ENCODE measurements around the gene F5. TPM values are rescaled to one million over a fixed set of nuclear protein-coding genes. Genes with fewer than 3 reads are reported as not detected.
A peak's percentile ranks its signal among the peaks of the same experiment; 100 is the strongest.
"Not testable (repeated sequence)": the region's sequence is repeated elsewhere in the genome, so short reads cannot be mapped to it uniquely, and the experiment has no call there.

The F5 gene
- total RNA-seq, 5 donors from 2014 or later (not counting 1 experiment from before 2014, with no cell fraction given): 4.2 to 9.7 (median 8.5) TPM

DNA sequence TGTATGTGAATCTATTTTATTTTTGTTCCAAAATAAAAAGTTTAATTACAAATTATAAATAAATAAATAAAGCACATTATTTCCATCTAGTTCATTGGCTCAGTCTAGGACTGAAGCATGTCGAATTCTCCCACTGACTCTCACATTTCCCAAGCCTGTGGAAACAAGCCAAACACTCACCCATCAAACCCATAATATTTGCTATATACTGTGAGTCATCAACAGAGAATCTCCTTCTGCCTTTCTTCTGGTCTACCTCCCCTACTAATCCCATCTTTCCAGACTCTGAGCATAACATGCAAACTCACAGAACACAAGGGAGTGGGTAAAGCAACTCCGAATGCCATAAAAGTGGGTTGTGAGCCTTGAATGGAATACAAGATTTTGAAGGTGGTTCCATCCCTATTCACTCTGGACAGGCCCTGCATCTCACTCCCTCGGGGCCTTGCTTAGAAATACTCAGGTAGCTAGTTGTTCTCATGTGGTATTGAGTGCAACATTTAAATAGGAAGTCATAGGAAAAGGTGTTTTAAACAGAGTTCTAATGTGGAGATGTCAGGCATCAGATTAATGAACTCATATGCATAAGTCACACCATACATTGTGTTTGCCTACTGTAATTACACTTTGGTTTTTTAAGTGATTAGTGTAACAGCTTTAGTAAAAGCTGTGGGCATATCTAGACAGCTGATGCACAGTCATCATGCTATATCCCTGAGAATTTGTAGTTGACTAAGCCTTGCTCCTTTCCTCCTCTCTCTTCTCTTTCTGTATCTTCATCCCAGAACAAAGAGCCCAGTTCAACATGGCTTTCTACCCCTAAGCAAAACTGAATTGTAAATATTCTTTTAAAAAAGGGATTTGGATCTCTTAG lies 47.0 kb downstream of the F5 start:
- H3K36me3 Mint-ChIP-seq: peaks cover 4% of the 10 kb centered on the region
- ATAC-seq (replicated peaks in 1 of 4) (no peak), DNase-seq (no peak)
- no peaks in the 10 kb centered on the region for H3K9me3 ChIP-seq
- no peaks in the 10 kb centered on the region for H3K27me3 ChIP-seq (replicated peaks in 1 of 2; ENCODE audit: control insufficient read depth in 2 of 2, extremely low read depth in 1 of 2, insufficient read depth in 2 of 2, low read length in 1 of 2)
- no peaks in the 10 kb centered on the region for H3K27me3 Mint-ChIP-seq
- H3K27ac ChIP-seq (ENCODE audit: low read length): no peak overlapping the region
- H3K4me3 ChIP-seq (ENCODE audit: control insufficient read depth in 1 of 2, extremely low read depth in 1 of 2, low read length in 1 of 2): no peak overlapping the region
- H3K9me3 Mint-ChIP-seq: no peaks in the 10 kb centered on the region
- H3K4me3 Mint-ChIP-seq: no peak overlapping the region
- CTCF ChIA-PET: no interaction called here
- POLR2A ChIA-PET: no interaction called here
- H3K4me1 ChIP-seq (ENCODE audit: control insufficient read depth in 1 of 2, extremely low read depth in 1 of 2, insufficient read depth in 2 of 2, low read length in 2 of 2): no peaks in the 10 kb centered on the region
- H3K36me3 ChIP-seq (ENCODE audit: control insufficient read depth in 2 of 2, extremely low read depth in 1 of 2, insufficient read depth in 1 of 2, low read length in 1 of 2): no peaks in the 10 kb centered on the region
- no peak overlapping the region for H3K27ac Mint-ChIP-seq
- 100% methylated on average over 1 of the region's 3 CpGs for WGBS (ENCODE audit: insufficient coverage)
- H3K4me1 Mint-ChIP-seq: no peaks in the 10 kb centered on the region

DNA sequence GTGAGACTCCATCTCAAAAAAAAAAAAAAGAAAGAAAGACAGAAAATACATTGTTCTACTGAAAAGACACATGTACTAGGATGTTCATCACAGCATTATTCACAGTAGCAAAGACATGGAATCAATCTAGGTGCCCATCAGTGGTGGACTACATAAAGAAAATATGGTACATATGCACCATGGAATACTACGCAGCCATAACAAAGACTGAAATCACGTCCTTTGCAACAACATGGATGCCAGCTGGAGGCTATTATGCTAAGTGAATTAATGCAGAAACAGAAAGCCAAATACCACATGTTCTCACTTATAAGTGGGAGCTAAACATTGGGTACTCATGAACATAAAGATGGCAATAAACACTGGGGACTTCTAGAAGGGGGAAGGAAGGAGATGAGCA lies 51.6 kb downstream of the F5 start:
- H3K36me3 ChIP-seq (ENCODE audit: control insufficient read depth in 2 of 2, extremely low read depth in 1 of 2, insufficient read depth in 1 of 2, low read length in 1 of 2): no peaks in the 10 kb centered on the region
- DNase-seq: no peak
- POLR2A ChIA-PET: no interaction called here

GRCh38 chr1:169533528-169534190 lies 52.6 kb downstream of the F5 start:
- H3K36me3 ChIP-seq (ENCODE audit: control insufficient read depth in 2 of 2, extremely low read depth in 1 of 2, insufficient read depth in 1 of 2, low read length in 1 of 2); H3K4me1 ChIP-seq (ENCODE audit: control insufficient read depth in 1 of 2, extremely low read depth in 1 of 2, insufficient read depth in 2 of 2, low read length in 2 of 2); H3K4me3 ChIP-seq (ENCODE audit: control insufficient read depth in 1 of 2, extremely low read depth in 1 of 2, low read length in 1 of 2); CTCF ChIA-PET; H3K9me3 ChIP-seq; POLR2A ChIA-PET; H3K27ac Mint-ChIP-seq; H3K9me3 Mint-ChIP-seq; H3K27me3 Mint-ChIP-seq; DNase-seq; H3K4me3 Mint-ChIP-seq; H3K36me3 Mint-ChIP-seq; H3K27me3 ChIP-seq (replicated peaks in 1 of 2; ENCODE audit: control insufficient read depth in 2 of 2, extremely low read depth in 1 of 2, insufficient read depth in 2 of 2, low read length in 1 of 2); H3K27ac ChIP-seq (ENCODE audit: low read length); H3K4me1 Mint-ChIP-seq; ATAC-seq (replicated peaks in 1 of 4): not testable (repeated sequence)
- no CpG with 5 or more reads among the region's 9 CpGs for WGBS (ENCODE audit: insufficient coverage)

More for the DNA sequence above, 51.6 kb downstream of the F5 start:
- no peaks in the 10 kb centered on the region for H3K9me3 Mint-ChIP-seq
- H3K4me1 Mint-ChIP-seq: no peaks in the 10 kb centered on the region
- H3K27ac Mint-ChIP-seq: no peak overlapping the region
- H3K27ac ChIP-seq (ENCODE audit: low read length): no peak overlapping the region
- no peak for ATAC-seq (replicated peaks in 1 of 4)
- peaks cover 0 to 2% of the 10 kb centered on the region in 2 donors for H3K27me3 Mint-ChIP-seq
- no peaks in the 10 kb centered on the region for H3K9me3 ChIP-seq
- no CpG with 5 or more reads among the region's 2 CpGs for WGBS (ENCODE audit: insufficient coverage)
- CTCF ChIA-PET: no interaction called here
- H3K36me3 Mint-ChIP-seq: peaks cover 8% of the 10 kb centered on the region
- no peak overlapping the region for H3K4me3 ChIP-seq (ENCODE audit: control insufficient read depth in 1 of 2, extremely low read depth in 1 of 2, low read length in 1 of 2)
- no peaks in the 10 kb centered on the region for H3K4me1 ChIP-seq (ENCODE audit: control insufficient read depth in 1 of 2, extremely low read depth in 1 of 2, insufficient read depth in 2 of 2, low read length in 2 of 2)
- H3K4me3 Mint-ChIP-seq: no peak overlapping the region
- H3K27me3 ChIP-seq (replicated peaks in 1 of 2; ENCODE audit: control insufficient read depth in 2 of 2, extremely low read depth in 1 of 2, insufficient read depth in 2 of 2, low read length in 1 of 2): no peaks in the 10 kb centered on the region

- Mint-ChIP-seq H3K4me1 (peaks cover 5 to 14% (median 8%) of the 10 kb centered on the region in 3 donors), H3K27ac (no peak overlapping the region), H3K4me3 (no peak overlapping the region), H3K27me3 (peaks cover 0 to 2% of the 10 kb centered on the region in 2 donors), H3K9me3 (no peaks in the 10 kb centered on the region), H3K36me3 (peaks cover 8% of the 10 kb centered on the region)
- POLR2A ChIA-PET: no interaction called here
- CTCF ChIA-PET: interaction anchor here in 1 of 2 donors (0.6 kb wide), 1 partner anchor 125 kb away, joined by 3 read pairs; no protein-coding TSS in a partner anchor
- no peak overlapping the region for H3K4me3 ChIP-seq (ENCODE audit: control insufficient read depth in 1 of 2, extremely low read depth in 1 of 2, low read length in 1 of 2)
- H3K36me3 ChIP-seq (ENCODE audit: control insufficient read depth in 2 of 2, extremely low read depth in 1 of 2, insufficient read depth in 1 of 2, low read length in 1 of 2): no peaks in the 10 kb centered on the region
- no peak for DNase-seq
- WGBS (ENCODE audit: insufficient coverage): 62% methylated on average over 3 of the region's 3 CpGs
- H3K27ac ChIP-seq (ENCODE audit: low read length): no peak overlapping the region
- H3K27me3 ChIP-seq (replicated peaks in 1 of 2; ENCODE audit: control insufficient read depth in 2 of 2, extremely low read depth in 1 of 2, insufficient read depth in 2 of 2, low read length in 1 of 2): no peaks in the 10 kb centered on the region
- no peak for ATAC-seq (replicated peaks in 1 of 4)
- H3K4me1 ChIP-seq (ENCODE audit: control insufficient read depth in 1 of 2, extremely low read depth in 1 of 2, insufficient read depth in 2 of 2, low read length in 2 of 2): peaks cover 0 to 2% of the 10 kb centered on the region in 2 experiments
- H3K9me3 ChIP-seq: no peaks in the 10 kb centered on the region
Observed at GRCh38 chr1:169530448-169530847, 55.8 kb downstream of the F5 start.

DNA sequence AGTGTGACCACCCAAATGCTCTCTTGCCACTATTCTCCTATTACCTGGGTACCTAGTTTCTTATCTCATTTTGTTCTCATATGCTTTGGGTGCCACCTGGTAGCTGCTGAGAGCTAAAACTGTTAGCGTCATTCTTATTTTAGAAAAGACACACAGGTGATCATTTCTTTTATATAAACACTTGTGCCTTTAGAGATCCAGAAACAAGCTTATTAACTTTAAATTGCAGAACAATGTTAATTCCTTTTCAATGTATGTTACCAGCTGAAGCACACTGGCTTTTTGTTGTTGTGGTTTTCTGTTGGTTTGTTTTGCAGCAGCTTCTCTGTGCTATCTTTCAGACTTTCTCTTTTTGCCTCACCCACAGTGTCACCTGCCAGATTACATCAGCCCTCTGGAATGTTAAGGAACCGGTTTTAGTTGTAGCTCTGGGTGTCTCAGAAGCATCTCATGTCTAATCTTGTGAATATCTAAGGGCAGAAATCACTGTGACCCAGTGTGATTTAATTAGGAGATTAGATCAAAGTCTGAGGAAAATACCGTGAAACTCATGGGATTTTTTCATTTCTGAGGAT lies 57.1 kb downstream of the F5 start:
- H3K9me3 ChIP-seq: no peaks in the 10 kb centered on the region
- H3K4me3 ChIP-seq (ENCODE audit: control insufficient read depth in 1 of 2, extremely low read depth in 1 of 2, low read length in 1 of 2): no peak overlapping the region
- H3K27ac Mint-ChIP-seq: no peak overlapping the region
- WGBS (ENCODE audit: insufficient coverage): 40% methylated on average over 1 of the region's 3 CpGs
- no peak for ATAC-seq (replicated peaks in 1 of 4)
- no peaks in the 10 kb centered on the region for H3K9me3 Mint-ChIP-seq
- no peaks in the 10 kb centered on the region for H3K36me3 ChIP-seq (ENCODE audit: control insufficient read depth in 2 of 2, extremely low read depth in 1 of 2, insufficient read depth in 1 of 2, low read length in 1 of 2)
- ChIA-PET CTCF (no interaction called here), POLR2A (interaction anchor here in 1 of 2 donors (0.7 kb wide), 1 partner anchor 81 kb away, joined by 3 read pairs; no protein-coding TSS in a partner anchor)
- no peak for DNase-seq
- no peaks in the 10 kb centered on the region for H3K27me3 ChIP-seq (replicated peaks in 1 of 2; ENCODE audit: control insufficient read depth in 2 of 2, extremely low read depth in 1 of 2, insufficient read depth in 2 of 2, low read length in 1 of 2)
- H3K4me1 Mint-ChIP-seq: peaks cover 5 to 14% (median 8%) of the 10 kb centered on the region in 3 donors
- no peak overlapping the region for H3K27ac ChIP-seq (ENCODE audit: low read length)
- H3K4me3 Mint-ChIP-seq: peak overlapping the region in 1 of 3 donors; percentile 5
- H3K36me3 Mint-ChIP-seq: peaks cover 9% of the 10 kb centered on the region
- peaks cover 0 to 2% of the 10 kb centered on the region in 2 donors for H3K27me3 Mint-ChIP-seq
- H3K4me1 ChIP-seq (ENCODE audit: control insufficient read depth in 1 of 2, extremely low read depth in 1 of 2, insufficient read depth in 2 of 2, low read length in 2 of 2): peaks cover 0 to 2% of the 10 kb centered on the region in 2 experiments

DNA sequence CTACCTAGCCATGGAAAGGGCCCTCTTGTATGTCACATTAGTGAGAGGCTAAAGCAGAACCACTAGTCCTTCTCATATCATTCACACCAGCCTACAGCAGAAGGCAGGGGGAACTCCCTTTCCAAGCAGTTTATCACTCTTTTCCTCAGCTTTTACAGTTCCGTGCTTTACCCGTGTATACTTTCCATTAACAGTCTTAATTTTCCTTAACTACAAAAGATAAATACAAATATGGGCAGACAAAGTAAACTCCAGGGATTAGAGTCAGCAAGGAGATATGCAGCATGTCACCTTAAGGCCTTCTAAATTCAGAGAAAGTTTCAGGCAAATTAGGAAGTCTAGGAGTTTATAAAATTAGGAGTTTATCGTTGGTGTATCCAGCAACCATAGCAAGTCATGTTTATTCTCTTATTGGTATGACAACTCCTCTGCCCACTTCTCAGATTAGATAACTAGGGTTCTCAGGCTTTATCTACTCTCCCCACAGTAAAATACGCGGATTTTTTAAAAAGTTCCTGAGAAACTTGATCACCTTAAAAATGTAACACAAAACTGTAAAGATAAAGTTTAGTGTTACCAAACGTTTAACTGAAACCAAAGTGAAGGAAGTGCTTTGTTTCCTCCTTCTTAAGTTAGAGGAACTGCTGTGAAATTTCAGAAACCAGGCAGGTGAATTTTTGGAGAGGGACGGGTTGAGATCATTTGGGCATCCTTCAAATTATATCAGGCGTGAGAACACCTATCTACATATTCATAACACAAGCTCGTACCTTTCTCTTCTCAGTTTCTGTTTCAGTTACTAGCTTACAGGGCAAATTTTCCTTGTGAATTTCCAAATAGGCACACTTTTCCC lies 57.8 kb downstream of the F5 start:
- Mint-ChIP-seq H3K27ac (no peak overlapping the region), H3K4me1 (peaks cover 5 to 14% (median 8%) of the 10 kb centered on the region in 3 donors), H3K27me3 (peaks cover 0 to 2% of the 10 kb centered on the region in 2 donors), H3K36me3 (peaks cover 16% of the 10 kb centered on the region), H3K4me3 (peak overlapping the region in 1 of 3 donors; percentile 5), H3K9me3 (no peaks in the 10 kb centered on the region)
- CTCF ChIA-PET: no interaction called here
- no peak overlapping the region for H3K27ac ChIP-seq (ENCODE audit: low read length)
- POLR2A ChIA-PET: no interaction called here
- 17% methylated on average over 2 of the region's 9 CpGs for WGBS (ENCODE audit: insufficient coverage)
- H3K4me1 ChIP-seq (ENCODE audit: control insufficient read depth in 1 of 2, extremely low read depth in 1 of 2, insufficient read depth in 2 of 2, low read length in 2 of 2): peaks cover 0 to 2% of the 10 kb centered on the region in 2 experiments
- H3K9me3 ChIP-seq: no peaks in the 10 kb centered on the region
- H3K4me3 ChIP-seq (ENCODE audit: control insufficient read depth in 1 of 2, extremely low read depth in 1 of 2, low read length in 1 of 2): no peak overlapping the region
- no peak for DNase-seq
- H3K27me3 ChIP-seq (replicated peaks in 1 of 2; ENCODE audit: control insufficient read depth in 2 of 2, extremely low read depth in 1 of 2, insufficient read depth in 2 of 2, low read length in 1 of 2): no peaks in the 10 kb centered on the region
- no peaks in the 10 kb centered on the region for H3K36me3 ChIP-seq (ENCODE audit: control insufficient read depth in 2 of 2, extremely low read depth in 1 of 2, insufficient read depth in 1 of 2, low read length in 1 of 2)
- ATAC-seq (replicated peaks in 1 of 4): no peak
